K562 (cell line): ENCODE data around the gene PEAR1. TPM values are rescaled to one million over a fixed set of nuclear protein-coding genes. Genes with fewer than 3 reads are reported as not detected.

Experiments
- CTCF ChIP-seq, 3 experiments: IDR thresholded peaks in 2 of 3; conservative IDR thresholded peaks in 1 of 3; 2 replicates each; pipeline ENCODE4 v1.5.1; 2011 to 2012; ENCODE audit warnings: low read length in 3 of 3, mild to moderate bottlenecking in 3 of 3, control low read depth in 2 of 3, improper control_type of control experiment in 1 of 3, inconsistent platforms in 1 of 3, low read depth in 1 of 3, mixed read lengths in 1 of 3, moderate library complexity in 1 of 3; ENCODE audit not compliant: insufficient read depth in 2 of 3
- DMBX1 ChIP-seq: fragments of 250-450 bp; sonication (Bioruptor Pico); IDR thresholded peaks from 2 replicates; pipeline ENCODE4 v1.8.0; 2022; ENCODE audit warnings: inconsistent platforms, mild to moderate bottlenecking, moderate library complexity, borderline replicate concordance
- PHF21A ChIP-seq: fragments of 450-650 bp; IDR thresholded peaks from 2 replicates; pipeline ENCODE4 v1.6.1; 2017; ENCODE audit warnings: low read depth, borderline replicate concordance
- ZFP1 ChIP-seq: fragments of 450-650 bp; formaldehyde crosslinking; IDR thresholded peaks from 2 replicates; pipeline ENCODE4 v1.4.0; 2020; ENCODE audit warnings: mild to moderate bottlenecking, mixed read lengths
- ZFP91 ChIP-seq: sonication (generic); formaldehyde crosslinking; IDR thresholded peaks from 2 replicates; pipeline ENCODE4 v1.8.0; 2022; ENCODE audit warnings: mild to moderate bottlenecking, missing genetic modification reagents
- ZNF407 ChIP-seq: fragments of 450-650 bp; IDR thresholded peaks from 2 replicates; pipeline ENCODE4 v1.6.1; 2016; ENCODE audit warnings: low read depth
- ZNF431 ChIP-seq: sonication (generic); formaldehyde crosslinking; IDR thresholded peaks from 2 replicates; pipeline ENCODE4 v1.8.0; 2022; ENCODE audit warnings: mild to moderate bottlenecking, missing genetic modification reagents
- polyA plus RNA-seq, 8 experiments: library from polyadenylated mRNA; depleted of rRNA in 4 of 8; stranded (reverse) in 5 of 8; unstranded in 3 of 8; fragments of >200 nt; fragmentation: Nextera tagmentation in 2 of 8; fragmentation: Illumina TruSeq in 1 of 8; extraction: Ambion mirVana in 2 of 8; extraction: Trizol in 1 of 8; gene quantifications; 2 replicates each; pipeline versions ENCODE4 v1.2.1 to v1.2.3, GENCODE V29; 2011 to 2014; ENCODE audit warnings: inconsistent platforms in 1 of 8, missing spikeins in 1 of 8
- total RNA-seq, 7 experiments: library from RNA; depleted of rRNA in 6 of 7; stranded (reverse); fragments of >200 nt in 6 of 7; fragmentation: Illumina TruSeq in 2 of 7; extraction: Trizol in 2 of 7; gene quantifications; 2 replicates each; pipeline versions ENCODE4 v1.2.1 to v1.2.3, GENCODE V29; 2011 to 2021; ENCODE audit warnings: low replicate concordance in 1 of 7

The PEAR1 gene
- total and polyA plus RNA-seq, 9 of the 15 experiments (the other 6 are each of a cell fraction or from before 2014, with no cell fraction given) = 0.87 to 13.9 (median 6.1) TPM

- TF ChIP-seq PHF21A = no peak
- TF ChIP-seq ZFP91 = no peak
- no peak for TF ChIP-seq ZNF407
- TF ChIP-seq CTCF (IDR thresholded peaks at IDR 0.05 in 2 of 3, conservative IDR thresholded peaks at IDR 0.05 in 1 of 3; ENCODE audit: insufficient read depth in 2 of 3, low read depth in 1 of 3, low read length in 3 of 3) = peak; percentile 39 to 77 (median 43)
- TF ChIP-seq ZFP1 (CRISPR knock-in tag) = no peak
- no peak for TF ChIP-seq ZNF431 (CRISPR knock-in tag)
- no peak for TF ChIP-seq DMBX1 (CRISPR knock-in tag)
Observed at GRCh38 chr1:156948708-156949107, 55.2 kb downstream of the PEAR1 start (continued).
